ENCODE results near the gene MRPL50. TPM values are rescaled to one million over a fixed set of nuclear protein-coding genes. Genes with fewer than 3 reads are reported as not detected.

MRPL50 gene
- total and polyA plus RNA-seq, 5 experiments from 2014 or later, result 12.9 to 21.3 (median 17.8) TPM

DNA sequence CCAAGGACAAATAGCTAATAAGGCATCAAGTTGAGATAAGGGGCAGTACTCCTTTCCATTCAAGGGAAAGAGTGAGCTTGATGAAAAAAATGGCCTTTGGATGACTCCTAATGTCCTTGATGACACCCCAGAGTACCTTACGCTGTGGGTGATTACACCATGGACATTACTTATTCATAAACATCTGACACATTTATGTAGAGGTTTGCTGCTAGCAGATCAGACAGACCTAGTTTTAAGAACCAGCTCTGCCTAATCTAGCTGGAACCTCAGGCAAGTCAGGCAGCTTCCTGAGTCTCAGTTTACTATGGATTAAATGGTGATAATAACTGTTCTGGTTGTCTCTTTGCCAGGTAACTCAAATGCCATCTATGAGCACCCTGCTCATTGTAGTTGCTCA lies 34.3 kb upstream of the MRPL50 start:
- Mint-ChIP-seq H3K4me3 (no peak overlapping the region), H3K27me3 (peaks cover 20 to 52% (median 24%) of the 10 kb centered on the region in 5 donors), H3K4me1 (no peaks in the 10 kb centered on the region), H3K9me3 (peaks cover 0 to 2% (median 0%) of the 10 kb centered on the region in 9 donors), H3K36me3 (peaks cover 0 to 6% (median 3%) of the 10 kb centered on the region in 3 donors), H3K27ac (no peak overlapping the region)
- no peak for DNase-seq
- ATAC-seq, result no peak
- POLR2A ChIA-PET, result no interaction called here

DNA sequence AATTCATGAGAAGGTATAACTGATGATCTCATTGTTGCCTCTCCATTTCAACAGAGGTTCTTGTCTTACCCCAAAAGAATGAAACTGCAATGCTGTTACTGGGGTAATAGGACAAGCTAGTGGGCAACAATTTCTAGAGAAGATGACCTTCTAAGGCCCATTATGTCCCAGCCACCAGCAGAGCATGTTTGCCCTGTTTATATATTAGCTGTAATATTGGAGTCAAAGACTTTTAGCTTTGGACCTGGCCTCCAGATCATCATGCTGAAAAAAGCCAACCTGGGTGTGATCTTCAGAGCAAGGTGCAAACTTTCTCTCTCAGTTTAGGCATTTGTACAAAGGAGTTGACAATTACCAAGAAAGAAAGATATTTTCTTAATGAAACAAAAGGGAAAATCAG lies 33.8 kb upstream of the MRPL50 start:
- DNase-seq (no peak), ATAC-seq (no peak)
- H3K27me3 Mint-ChIP-seq, result peaks cover 18 to 46% (median 19%) of the 10 kb centered on the region in 5 donors
- no peak overlapping the region for H3K4me3 Mint-ChIP-seq
- POLR2A ChIA-PET, result no interaction called here
- H3K27ac Mint-ChIP-seq, result no peak overlapping the region
- no peaks in the 10 kb centered on the region for H3K4me1 Mint-ChIP-seq
- peaks cover 0 to 6% (median 3%) of the 10 kb centered on the region in 3 donors for H3K36me3 Mint-ChIP-seq
- peaks cover 0 to 2% (median 0%) of the 10 kb centered on the region in 9 donors for H3K9me3 Mint-ChIP-seq

DNA sequence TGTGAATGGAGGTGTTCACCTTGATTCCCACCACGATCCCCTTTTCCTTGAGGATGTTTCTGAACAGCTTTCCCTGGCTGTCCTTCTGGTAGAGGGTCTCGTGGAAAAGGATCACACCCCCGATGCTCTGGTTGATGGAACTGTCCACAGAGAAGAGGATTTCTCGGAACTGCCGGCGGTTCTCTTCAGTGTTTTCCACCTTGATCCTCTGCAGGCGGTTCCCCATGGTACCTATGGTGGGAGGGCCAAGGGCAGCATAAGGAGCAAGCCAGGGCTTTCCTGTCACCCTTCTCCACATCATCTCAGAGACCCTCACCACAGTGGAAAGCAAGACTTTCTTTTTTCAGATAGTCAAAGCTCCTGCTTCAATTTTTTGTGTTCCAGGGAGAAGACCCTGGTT lies 31.3 kb upstream of the MRPL50 start:
- no peak overlapping the region for H3K27ac Mint-ChIP-seq
- H3K4me3 Mint-ChIP-seq, result no peak overlapping the region
- H3K27me3 Mint-ChIP-seq, result peaks cover 14 to 26% (median 15%) of the 10 kb centered on the region in 5 donors
- H3K36me3 Mint-ChIP-seq, result peaks cover 0 to 11% (median 3%) of the 10 kb centered on the region in 3 donors
- POLR2A ChIA-PET, result no interaction called here
- DNase-seq, result no peak
- peaks cover 0 to 17% (median 0%) of the 10 kb centered on the region in 9 donors for H3K9me3 Mint-ChIP-seq
- no peaks in the 10 kb centered on the region for H3K4me1 Mint-ChIP-seq
- ATAC-seq, result no peak

- no peaks in the 10 kb centered on the region for H3K4me1 Mint-ChIP-seq
- peaks cover 14 to 24% (median 15%) of the 10 kb centered on the region in 5 donors for H3K27me3 Mint-ChIP-seq
- no peak overlapping the region for H3K4me3 Mint-ChIP-seq
- DNase-seq (no peak), ATAC-seq (no peak)
- POLR2A ChIA-PET, result no interaction called here
- H3K27ac Mint-ChIP-seq, result no peak overlapping the region
- H3K36me3 Mint-ChIP-seq, result peaks cover 0 to 16% (median 3%) of the 10 kb centered on the region in 3 donors
- H3K9me3 Mint-ChIP-seq, result peaks cover 0 to 24% (median 5%) of the 10 kb centered on the region in 9 donors
These were observed 30.5 kb upstream of the MRPL50 start for GRCh38 chr9:101428909-101429308.

DNA sequence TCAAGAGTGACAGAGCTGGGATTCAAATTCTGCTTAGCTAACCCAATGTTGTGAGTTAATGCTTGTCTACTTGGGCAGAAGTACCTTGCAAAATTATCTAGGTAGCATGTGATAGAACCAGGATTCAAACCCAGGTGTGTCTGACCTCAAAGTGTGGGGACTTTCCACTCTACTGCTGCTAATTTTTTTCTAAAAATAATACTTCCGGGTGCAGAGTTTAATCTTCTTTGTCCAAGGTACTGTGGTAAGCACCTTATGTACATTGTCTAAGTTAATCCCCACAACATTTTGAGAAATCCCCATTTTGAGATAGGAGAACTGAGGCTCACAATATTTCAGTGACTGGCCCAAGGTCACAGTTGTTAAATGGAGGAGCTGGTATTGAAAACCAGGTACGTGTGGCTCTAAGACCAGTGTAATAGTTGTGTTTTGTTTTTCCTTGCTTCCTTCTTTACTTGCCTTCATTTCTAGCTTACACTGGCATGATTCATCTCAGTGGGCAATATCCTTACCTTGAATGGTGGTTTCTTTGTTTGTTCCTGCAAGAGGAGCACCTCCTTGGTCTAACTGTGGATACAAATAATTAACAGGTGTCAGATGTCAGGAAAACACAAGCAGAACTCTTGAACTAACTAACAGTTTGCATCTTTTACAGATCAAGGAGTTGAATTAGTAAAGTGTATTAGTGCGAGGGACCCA lies 29.7 kb upstream of the MRPL50 start:
- Mint-ChIP-seq H3K27ac (no peak overlapping the region), H3K9me3 (peaks cover 0 to 32% (median 11%) of the 10 kb centered on the region in 9 donors), H3K4me3 (no peak overlapping the region), H3K27me3 (peaks cover 13 to 19% (median 14%) of the 10 kb centered on the region in 5 donors), H3K36me3 (peaks cover 3 to 22% (median 8%) of the 10 kb centered on the region in 3 donors), H3K4me1 (peaks cover 0 to 3% (median 0%) of the 10 kb centered on the region in 4 donors)
- no peak for ATAC-seq
- DNase-seq, result no peak
- POLR2A ChIA-PET, result no interaction called here

DNA sequence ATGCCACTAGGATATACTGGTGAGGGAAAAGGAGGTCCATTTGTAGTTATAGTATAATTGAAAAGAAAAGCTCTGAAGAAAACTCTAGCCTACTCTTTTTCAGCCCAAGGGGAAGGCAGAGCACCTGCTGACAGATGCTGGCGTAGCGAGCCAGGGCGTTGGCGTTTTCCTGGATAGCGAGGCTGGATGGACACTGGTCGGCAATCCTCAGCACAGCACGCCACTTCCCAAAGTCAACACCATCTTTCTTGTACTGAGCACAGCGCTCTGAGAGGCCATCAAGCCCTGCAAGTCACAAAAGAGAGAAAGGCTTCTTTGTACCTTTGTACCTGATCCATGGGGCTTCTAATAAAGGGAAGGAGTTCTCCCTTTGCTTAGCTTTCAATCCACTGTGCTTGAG lies 28.9 kb upstream of the MRPL50 start:
- POLR2A ChIA-PET, result no interaction called here
- Mint-ChIP-seq H3K27ac (no peak overlapping the region), H3K4me1 (peaks cover 0 to 3% (median 0%) of the 10 kb centered on the region in 4 donors), H3K4me3 (no peak overlapping the region), H3K36me3 (peaks cover 4 to 24% (median 9%) of the 10 kb centered on the region in 3 donors), H3K9me3 (peaks cover 0 to 40% (median 15%) of the 10 kb centered on the region in 9 donors), H3K27me3 (peaks cover 13 to 19% (median 14%) of the 10 kb centered on the region in 5 donors)
- ATAC-seq, result no peak
- no peak for DNase-seq

- Mint-ChIP-seq H3K9me3 (peaks cover 22 to 97% (median 60%) of the 10 kb centered on the region in 9 donors), H3K27me3 (peaks cover 0 to 3% (median 0%) of the 10 kb centered on the region in 5 donors), H3K27ac (no peak overlapping the region), H3K36me3 (peaks cover 11 to 62% (median 47%) of the 10 kb centered on the region in 3 donors), H3K4me3 (no peak overlapping the region), H3K4me1 (peaks cover 0 to 5% (median 0%) of the 10 kb centered on the region in 4 donors)
- DNase-seq (no peak), ATAC-seq (no peak)
- POLR2A ChIA-PET, result no interaction called here
These were observed 23.2 kb upstream of the MRPL50 start for GRCh38 chr9:101421653-101422065.

GRCh38 chr9:101419863-101420262 lies 21.4 kb upstream of the MRPL50 start:
- no peak overlapping the region for H3K27ac Mint-ChIP-seq
- H3K4me3 Mint-ChIP-seq, result no peak overlapping the region
- POLR2A ChIA-PET, result no interaction called here
- peaks cover 0 to 5% (median 0%) of the 10 kb centered on the region in 4 donors for H3K4me1 Mint-ChIP-seq
- H3K27me3 Mint-ChIP-seq, result peaks cover 0 to 3% (median 0%) of the 10 kb centered on the region in 5 donors
- DNase-seq (no peak), ATAC-seq (no peak)
- H3K36me3 Mint-ChIP-seq, result peaks cover 13 to 65% (median 55%) of the 10 kb centered on the region in 3 donors
- peaks cover 27 to 92% (median 67%) of the 10 kb centered on the region in 9 donors for H3K9me3 Mint-ChIP-seq

GRCh38 chr9:101418518-101419430 lies 20.4 kb upstream of the MRPL50 start:
- Mint-ChIP-seq H3K9me3 (peaks cover 29 to 92% (median 67%) of the 10 kb centered on the region in 9 donors), H3K36me3 (peaks cover 17 to 71% (median 63%) of the 10 kb centered on the region in 3 donors), H3K4me3 (no peak overlapping the region), H3K4me1 (peaks cover 0 to 5% (median 0%) of the 10 kb centered on the region in 4 donors), H3K27me3 (peaks cover 0 to 3% (median 0%) of the 10 kb centered on the region in 5 donors), H3K27ac (no peak overlapping the region)
- DNase-seq (no peak), ATAC-seq (no peak)
- POLR2A ChIA-PET, result no interaction called here

DNA sequence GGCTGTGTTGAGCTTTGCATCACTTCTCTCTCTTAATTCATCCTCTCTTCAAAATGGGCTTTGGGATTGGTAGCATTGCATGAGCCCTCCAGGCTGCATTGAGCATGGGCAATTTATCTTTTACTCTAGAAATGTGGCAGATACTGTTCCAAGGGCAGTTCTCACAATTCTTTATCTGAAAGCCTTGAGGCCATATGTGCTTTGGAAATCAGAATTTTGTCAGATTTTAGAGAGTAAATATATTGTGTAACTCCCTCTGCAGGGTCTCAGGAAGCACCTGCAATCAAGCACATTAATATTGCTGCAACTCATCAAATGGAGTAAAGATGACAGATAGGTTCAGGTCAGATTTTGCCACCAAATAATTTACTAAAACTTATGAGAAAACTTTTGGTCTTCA lies 19.6 kb upstream of the MRPL50 start:
- Mint-ChIP-seq H3K9me3 (peaks cover 30 to 92% (median 67%) of the 10 kb centered on the region in 9 donors), H3K36me3 (peaks cover 19 to 71% (median 64%) of the 10 kb centered on the region in 3 donors), H3K27ac (no peak overlapping the region), H3K4me3 (no peak overlapping the region), H3K4me1 (peaks cover 0 to 6% (median 0%) of the 10 kb centered on the region in 4 donors), H3K27me3 (no peaks in the 10 kb centered on the region)
- POLR2A ChIA-PET, result no interaction called here
- ATAC-seq (no peak), DNase-seq (no peak)

- Mint-ChIP-seq H3K27ac (no peak overlapping the region), H3K4me1 (peaks cover 0 to 6% (median 0%) of the 10 kb centered on the region in 4 donors), H3K36me3 (peaks cover 22 to 71% (median 68%) of the 10 kb centered on the region in 3 donors), H3K9me3 (peaks cover 28 to 92% (median 67%) of the 10 kb centered on the region in 9 donors), H3K27me3 (no peaks in the 10 kb centered on the region), H3K4me3 (no peak overlapping the region)
- ATAC-seq, result no peak
- no peak for DNase-seq
- POLR2A ChIA-PET, result no interaction called here
These were observed 19.0 kb upstream of the MRPL50 start for GRCh38 chr9:101417389-101417788.

GRCh38 chr9:101415578-101415977 lies 17.2 kb upstream of the MRPL50 start:
- Mint-ChIP-seq H3K27ac (no peak overlapping the region), H3K36me3 (peaks cover 22 to 70% (median 68%) of the 10 kb centered on the region in 3 donors), H3K9me3 (peaks cover 29 to 92% (median 57%) of the 10 kb centered on the region in 9 donors), H3K4me1 (peaks cover 0 to 6% (median 0%) of the 10 kb centered on the region in 4 donors), H3K4me3 (no peak overlapping the region), H3K27me3 (no peaks in the 10 kb centered on the region)
- ATAC-seq (no peak), DNase-seq (no peak)
- POLR2A ChIA-PET, result no interaction called here

Measured in naive thymus-derived CD8-positive, alpha-beta T cell (primary cell).